Gastroesophageal sphincter (tissue), 3 donors: ENCODE measurements around the gene MTUS2.

Source experiments
- POLR2A ChIP-seq, 2 donors: fragments of 450-650 bp; IDR thresholded peaks; one replicate each; pipeline ENCODE4 v1.6.1; 2017; ENCODE audit warnings: antibody characterized with exemption in 2 of 2, mild to moderate bottlenecking in 2 of 2, moderate library complexity in 1 of 2
- TF ChIP-seq, protein P1 (sequence below), 4 experiments: fragments of 200-600 bp in 2 of 4; fragments of 450-650 bp in 2 of 4; sonication (generic) in 1 of 4; IDR thresholded peaks; one replicate each; pipeline ENCODE4 v1.5.1; 2017 to 2019; ENCODE audit warnings: antibody characterized with exemption in 4 of 4, mild to moderate bottlenecking in 2 of 4, moderate library complexity in 2 of 4

DNA sequence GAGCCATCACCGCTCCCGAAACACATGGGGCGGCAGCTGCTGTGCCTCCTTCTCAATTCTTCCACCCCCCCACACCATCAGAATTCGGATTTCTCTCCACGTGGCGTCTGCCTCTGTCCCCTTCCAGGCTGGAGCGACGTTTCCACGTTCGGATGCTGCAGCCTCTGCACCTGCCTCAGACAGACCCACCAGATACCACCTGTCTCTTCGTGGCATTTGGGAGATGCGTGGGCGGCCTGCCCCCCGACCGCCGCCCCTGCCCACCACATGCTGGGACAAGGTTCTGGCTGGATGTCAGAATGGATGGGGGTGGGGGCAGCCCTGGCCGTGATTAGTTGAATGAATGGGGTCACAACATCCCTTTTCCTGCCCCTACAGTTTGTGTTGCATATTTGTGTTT is 685.4 kb downstream of the MTUS2 start:
- TF ChIP-seq, protein P1, sequence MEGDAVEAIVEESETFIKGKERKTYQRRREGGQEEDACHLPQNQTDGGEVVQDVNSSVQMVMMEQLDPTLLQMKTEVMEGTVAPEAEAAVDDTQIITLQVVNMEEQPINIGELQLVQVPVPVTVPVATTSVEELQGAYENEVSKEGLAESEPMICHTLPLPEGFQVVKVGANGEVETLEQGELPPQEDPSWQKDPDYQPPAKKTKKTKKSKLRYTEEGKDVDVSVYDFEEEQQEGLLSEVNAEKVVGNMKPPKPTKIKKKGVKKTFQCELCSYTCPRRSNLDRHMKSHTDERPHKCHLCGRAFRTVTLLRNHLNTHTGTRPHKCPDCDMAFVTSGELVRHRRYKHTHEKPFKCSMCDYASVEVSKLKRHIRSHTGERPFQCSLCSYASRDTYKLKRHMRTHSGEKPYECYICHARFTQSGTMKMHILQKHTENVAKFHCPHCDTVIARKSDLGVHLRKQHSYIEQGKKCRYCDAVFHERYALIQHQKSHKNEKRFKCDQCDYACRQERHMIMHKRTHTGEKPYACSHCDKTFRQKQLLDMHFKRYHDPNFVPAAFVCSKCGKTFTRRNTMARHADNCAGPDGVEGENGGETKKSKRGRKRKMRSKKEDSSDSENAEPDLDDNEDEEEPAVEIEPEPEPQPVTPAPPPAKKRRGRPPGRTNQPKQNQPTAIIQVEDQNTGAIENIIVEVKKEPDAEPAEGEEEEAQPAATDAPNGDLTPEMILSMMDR (IDR thresholded peaks at IDR 0.05) = no peak
- no peak for TF ChIP-seq POLR2A (IDR thresholded peaks at IDR 0.05)
